DOHH2 (cell line): ENCODE data around the gene DDR1.

ENCODE experiments used
- H3F3A ChIP-seq: fragments of 200-600 bp; sonication (generic), shearing (Covaris generic); 2 replicates; pipeline ENCODE4 v1.6.0; 2016; ENCODE audit warnings: antibody characterized with exemption, mild to moderate bottlenecking; ENCODE audit not compliant: control insufficient read depth, insufficient read depth
- H3K27ac ChIP-seq: fragments of 200-600 bp; sonication (generic); 2 replicates; pipeline ENCODE4 v1.5.1; 2014; ENCODE audit warnings: low read depth, mild to moderate bottlenecking, low read length, moderate library complexity
- H3K27me3 ChIP-seq: fragments of 200-600 bp; sonication (generic); 2 replicates; pipeline ENCODE4 v1.6.1; 2014; ENCODE audit warnings: mild to moderate bottlenecking, low read length, mixed read lengths; ENCODE audit not compliant: control insufficient read depth
- H3K36me3 ChIP-seq: fragments of 200-600 bp; sonication (generic); 2 replicates; pipeline ENCODE4 v1.6.1; 2014; ENCODE audit warnings: mild to moderate bottlenecking, low read length, moderate library complexity, mixed read lengths; ENCODE audit not compliant: control insufficient read depth
- H3K4me1 ChIP-seq: fragments of 200-600 bp; sonication (generic); 2 replicates; pipeline ENCODE4 v1.6.1; 2014; ENCODE audit warnings: mild to moderate bottlenecking, low read length, mixed read lengths; ENCODE audit not compliant: control insufficient read depth
- H3K4me2 ChIP-seq: fragments of 200-600 bp; sonication (generic); 2 replicates; pipeline ENCODE4 v1.6.0; 2014; ENCODE audit warnings: mild to moderate bottlenecking, low read length, moderate library complexity
- H3K4me3 ChIP-seq: fragments of 200-600 bp; sonication (generic); 2 replicates; pipeline ENCODE4 v1.5.1; 2014; ENCODE audit warnings: mild to moderate bottlenecking, low read length, mixed read lengths
- H3K79me2 ChIP-seq: fragments of 200-600 bp; sonication (generic); 2 replicates; pipeline ENCODE4 v1.6.1; 2014; ENCODE audit warnings: mild to moderate bottlenecking, low read length, mixed read lengths; ENCODE audit not compliant: control insufficient read depth
- H3K9me2 ChIP-seq: fragments of 200-600 bp; sonication (generic); replicated peaks from 2 replicates; pipeline ENCODE4 v1.6.1; 2014; ENCODE audit warnings: mild to moderate bottlenecking, low read length, mixed read lengths; ENCODE audit not compliant: control insufficient read depth
- H3K9me3 ChIP-seq: fragments of 200-600 bp; sonication (generic); 2 replicates; pipeline ENCODE4 v1.6.1; 2014; ENCODE audit warnings: antibody characterized with exemption, low read length, mixed read lengths; ENCODE audit not compliant: control insufficient read depth, insufficient read depth
- H4K20me1 ChIP-seq: fragments of 200-600 bp; sonication (generic); 2 replicates; pipeline ENCODE4 v1.6.0; 2014; ENCODE audit warnings: low read depth, mild to moderate bottlenecking, antibody characterized with exemption, low read length, moderate library complexity; ENCODE audit not compliant: control insufficient read depth, insufficient read depth
- EZH2phosphoT487 ChIP-seq: fragments of 200-600 bp; sonication (generic); IDR thresholded peaks from 2 replicates; pipeline ENCODE4 v1.6.1; 2017; ENCODE audit warnings: borderline replicate concordance, mild to moderate bottlenecking, antibody characterized with exemption, low read length, moderate library complexity, mixed read lengths
- TF ChIP-seq, protein P1 (sequence below): fragments of 200-600 bp; sonication (generic); IDR thresholded peaks from one replicate; pipeline ENCODE4 v1.5.1; 2014; ENCODE audit warnings: antibody characterized with exemption, mild to moderate bottlenecking, low read depth, low read length; ENCODE audit not compliant: poor library complexity, severe bottlenecking

Gene DDR1

DNA sequence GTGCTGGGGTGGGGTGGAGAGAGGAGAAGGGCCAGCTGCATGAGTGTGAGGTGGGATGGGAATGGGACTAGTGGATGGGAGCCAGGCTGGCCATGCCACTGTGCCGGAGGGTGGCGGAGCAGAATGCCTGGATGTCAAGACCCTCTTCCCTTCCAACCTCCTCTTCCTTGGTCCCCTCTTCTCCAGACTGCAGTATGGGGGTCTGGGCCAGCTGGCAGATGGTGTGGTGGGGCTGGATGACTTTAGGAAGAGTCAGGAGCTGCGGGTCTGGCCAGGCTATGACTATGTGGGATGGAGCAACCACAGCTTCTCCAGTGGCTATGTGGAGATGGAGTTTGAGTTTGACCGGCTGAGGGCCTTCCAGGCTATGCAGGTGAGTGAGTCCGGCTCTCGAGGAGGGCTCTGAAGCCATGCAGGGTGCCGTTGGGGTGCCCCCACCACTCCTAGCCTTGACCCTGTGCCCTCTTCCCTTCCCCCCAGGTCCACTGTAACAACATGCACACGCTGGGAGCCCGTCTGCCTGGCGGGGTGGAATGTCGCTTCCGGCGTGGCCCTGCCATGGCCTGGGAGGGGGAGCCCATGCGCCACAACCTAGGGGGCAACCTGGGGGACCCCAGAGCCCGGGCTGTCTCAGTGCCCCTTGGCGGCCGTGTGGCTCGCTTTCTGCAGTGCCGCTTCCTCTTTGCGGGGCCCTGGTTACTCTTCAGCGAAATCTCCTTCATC lies 7.7 kb downstream of the DDR1 start:
- Histone ChIP-seq H3K4me3 (no peak overlapping the region), H3K9me3 (no peaks in the 10 kb centered on the region), H3K9me2 (no peaks in the 10 kb centered on the region), H3K79me2 (no peaks in the 10 kb centered on the region; the same call in 1 of the 2 replicates), H3F3A (peaks cover 5% of the 10 kb centered on the region; the same call in 1 of the 2 replicates), H3K4me1 (peaks cover 8% of the 10 kb centered on the region), H3K4me2 (no peak overlapping the region), H4K20me1 (no peaks in the 10 kb centered on the region), H3K27me3 (no peaks in the 10 kb centered on the region), H3K36me3 (no peaks in the 10 kb centered on the region; the same call in 1 of the 2 replicates), H3K27ac (no peak overlapping the region)
- TF ChIP-seq, protein P1, sequence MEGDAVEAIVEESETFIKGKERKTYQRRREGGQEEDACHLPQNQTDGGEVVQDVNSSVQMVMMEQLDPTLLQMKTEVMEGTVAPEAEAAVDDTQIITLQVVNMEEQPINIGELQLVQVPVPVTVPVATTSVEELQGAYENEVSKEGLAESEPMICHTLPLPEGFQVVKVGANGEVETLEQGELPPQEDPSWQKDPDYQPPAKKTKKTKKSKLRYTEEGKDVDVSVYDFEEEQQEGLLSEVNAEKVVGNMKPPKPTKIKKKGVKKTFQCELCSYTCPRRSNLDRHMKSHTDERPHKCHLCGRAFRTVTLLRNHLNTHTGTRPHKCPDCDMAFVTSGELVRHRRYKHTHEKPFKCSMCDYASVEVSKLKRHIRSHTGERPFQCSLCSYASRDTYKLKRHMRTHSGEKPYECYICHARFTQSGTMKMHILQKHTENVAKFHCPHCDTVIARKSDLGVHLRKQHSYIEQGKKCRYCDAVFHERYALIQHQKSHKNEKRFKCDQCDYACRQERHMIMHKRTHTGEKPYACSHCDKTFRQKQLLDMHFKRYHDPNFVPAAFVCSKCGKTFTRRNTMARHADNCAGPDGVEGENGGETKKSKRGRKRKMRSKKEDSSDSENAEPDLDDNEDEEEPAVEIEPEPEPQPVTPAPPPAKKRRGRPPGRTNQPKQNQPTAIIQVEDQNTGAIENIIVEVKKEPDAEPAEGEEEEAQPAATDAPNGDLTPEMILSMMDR, result no peak
- TF ChIP-seq EZH2phosphoT487, result no peak

DNA sequence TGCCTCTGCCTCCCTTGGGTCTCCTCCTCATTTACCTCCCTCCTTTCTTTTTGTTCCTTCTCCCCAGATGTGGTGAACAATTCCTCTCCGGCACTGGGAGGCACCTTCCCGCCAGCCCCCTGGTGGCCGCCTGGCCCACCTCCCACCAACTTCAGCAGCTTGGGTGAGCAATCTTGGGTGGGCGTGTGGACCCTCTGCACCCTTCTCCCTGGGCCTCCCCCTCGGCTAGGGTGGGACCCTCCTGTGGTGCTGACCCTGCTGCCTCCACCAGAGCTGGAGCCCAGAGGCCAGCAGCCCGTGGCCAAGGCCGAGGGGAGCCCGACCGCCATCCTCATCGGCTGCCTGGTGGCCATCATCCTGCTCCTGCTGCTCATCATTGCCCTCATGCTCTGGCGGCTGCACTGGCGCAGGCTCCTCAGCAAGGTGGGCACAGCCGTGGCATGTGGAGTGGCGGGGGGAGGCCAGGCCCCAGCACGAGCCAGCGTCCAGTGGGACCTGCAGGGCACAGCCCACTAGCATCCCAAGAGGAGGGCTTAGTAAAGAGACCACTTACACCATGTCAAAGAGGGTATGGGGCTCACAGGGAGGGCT lies 8.8 kb downstream of the DDR1 start:
- no peak overlapping the region for H3K4me2 ChIP-seq
- peaks cover 3% of the 10 kb centered on the region; the same call in 1 of the 2 replicates for H3K36me3 ChIP-seq
- H3K4me1 ChIP-seq, result peaks cover under 1% of the 10 kb centered on the region; the same call in 1 of the 2 replicates
- no peaks in the 10 kb centered on the region for H3K9me2 ChIP-seq
- H4K20me1 ChIP-seq, result no peaks in the 10 kb centered on the region
- no peaks in the 10 kb centered on the region for H3K27me3 ChIP-seq
- no peaks in the 10 kb centered on the region for H3K9me3 ChIP-seq
- no peaks in the 10 kb centered on the region for H3K79me2 ChIP-seq
- no peaks in the 10 kb centered on the region for H3F3A ChIP-seq
- no peak overlapping the region for H3K4me3 ChIP-seq
- H3K27ac ChIP-seq, result no peak overlapping the region
- TF ChIP-seq EZH2phosphoT487, result no peak
- TF ChIP-seq, protein P1, result peak; percentile 36

DNA sequence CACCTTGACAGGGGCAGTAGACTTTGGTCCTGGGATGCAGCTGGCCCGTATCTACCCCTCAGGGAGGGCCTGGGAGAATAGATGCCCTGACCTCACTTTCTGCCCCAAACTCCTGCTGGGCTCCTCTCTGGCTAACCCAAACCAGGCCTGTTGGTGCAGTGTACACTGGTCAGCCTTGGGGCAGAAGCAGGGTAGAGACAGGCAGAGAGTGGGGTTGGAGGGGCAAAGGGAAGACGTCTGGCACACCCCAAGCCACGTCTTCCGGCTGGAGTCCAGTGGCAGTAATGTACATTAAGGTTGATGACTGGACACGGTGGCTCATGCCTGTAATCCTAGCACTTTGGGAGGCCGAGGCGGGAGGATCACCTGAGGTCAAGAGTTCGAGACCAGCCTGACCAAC lies 9.3 kb downstream of the DDR1 start:
- peaks cover 4% of the 10 kb centered on the region; the same call in 1 of the 2 replicates for H3K36me3 ChIP-seq
- no peaks in the 10 kb centered on the region for H3K9me3 ChIP-seq
- no peaks in the 10 kb centered on the region for H3K27me3 ChIP-seq
- H3K27ac ChIP-seq, result no peak overlapping the region
- no peaks in the 10 kb centered on the region for H4K20me1 ChIP-seq
- TF ChIP-seq, protein P1, result no peak
- TF ChIP-seq EZH2phosphoT487, result no peak
- no peak overlapping the region for H3K4me2 ChIP-seq
- H3F3A ChIP-seq, result no peaks in the 10 kb centered on the region
- H3K79me2 ChIP-seq, result no peaks in the 10 kb centered on the region
- H3K4me1 ChIP-seq, result no peaks in the 10 kb centered on the region
- H3K4me3 ChIP-seq, result no peak overlapping the region
- no peaks in the 10 kb centered on the region for H3K9me2 ChIP-seq
